Loucy (cell line): Measurements from ENCODE around the gene ZNRF2.

Experiments used
- EZH2phosphoT487 ChIP-seq: fragments of 200-600 bp; IDR thresholded peaks from 2 replicates; pipeline ENCODE4 v1.6.1; 2018; ENCODE audit warnings: antibody characterized with exemption, mild to moderate bottlenecking, moderate library complexity, borderline replicate concordance
- TF ChIP-seq, protein P1 (sequence below): fragments of 200-600 bp; sonication (generic); conservative IDR thresholded peaks from 2 replicates; pipeline ENCODE4 v1.5.1; 2014; ENCODE audit warnings: mild to moderate bottlenecking, antibody characterized with exemption, low read length

DNA sequence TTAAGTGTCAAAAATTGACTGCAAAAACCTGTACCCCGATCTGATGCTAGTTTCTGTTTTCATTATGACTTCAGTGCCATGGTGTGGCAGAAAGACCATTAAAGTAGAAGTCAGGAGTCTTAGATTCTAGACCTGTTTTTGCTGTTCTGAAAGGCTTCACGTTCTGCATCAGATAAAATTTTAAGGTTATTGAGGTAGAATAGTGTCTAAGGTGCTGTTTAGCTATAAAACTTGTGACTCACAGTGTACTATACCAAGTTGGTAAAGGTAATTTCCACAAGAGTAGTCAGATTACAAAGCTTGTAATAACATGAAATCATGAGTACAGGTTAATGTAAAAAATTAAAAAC is 38.6 kb downstream of the ZNRF2 start:
- TF ChIP-seq, protein P1, sequence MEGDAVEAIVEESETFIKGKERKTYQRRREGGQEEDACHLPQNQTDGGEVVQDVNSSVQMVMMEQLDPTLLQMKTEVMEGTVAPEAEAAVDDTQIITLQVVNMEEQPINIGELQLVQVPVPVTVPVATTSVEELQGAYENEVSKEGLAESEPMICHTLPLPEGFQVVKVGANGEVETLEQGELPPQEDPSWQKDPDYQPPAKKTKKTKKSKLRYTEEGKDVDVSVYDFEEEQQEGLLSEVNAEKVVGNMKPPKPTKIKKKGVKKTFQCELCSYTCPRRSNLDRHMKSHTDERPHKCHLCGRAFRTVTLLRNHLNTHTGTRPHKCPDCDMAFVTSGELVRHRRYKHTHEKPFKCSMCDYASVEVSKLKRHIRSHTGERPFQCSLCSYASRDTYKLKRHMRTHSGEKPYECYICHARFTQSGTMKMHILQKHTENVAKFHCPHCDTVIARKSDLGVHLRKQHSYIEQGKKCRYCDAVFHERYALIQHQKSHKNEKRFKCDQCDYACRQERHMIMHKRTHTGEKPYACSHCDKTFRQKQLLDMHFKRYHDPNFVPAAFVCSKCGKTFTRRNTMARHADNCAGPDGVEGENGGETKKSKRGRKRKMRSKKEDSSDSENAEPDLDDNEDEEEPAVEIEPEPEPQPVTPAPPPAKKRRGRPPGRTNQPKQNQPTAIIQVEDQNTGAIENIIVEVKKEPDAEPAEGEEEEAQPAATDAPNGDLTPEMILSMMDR: no peak
- TF ChIP-seq EZH2phosphoT487: no peak
